ENCODE results near the gene UNK. TPM values are rescaled to one million over a fixed set of nuclear protein-coding genes. Genes with fewer than 3 reads are reported as not detected.
"Not testable (repeated sequence)": the region's sequence is repeated elsewhere in the genome, so short reads cannot be mapped to it uniquely, and the experiment has no call there.

Gene UNK
- polyA plus RNA-seq, 1 donor, result 30.9 TPM

- no peak for DNase-seq
These were observed 69.6 kb downstream of the UNK start for GRCh38 chr17:75854101-75854748.

GRCh38 chr17:75854881-75855309 is 70.3 kb downstream of the UNK start:
- no peak for DNase-seq

GRCh38 chr17:75855310-75856061 is 70.9 kb downstream of the UNK start, which contains the start of gene WBP2:
TSS of gene WBP2 (minus strand) at chr17:75855335. CDS start at chr17:75855297, 38 bp downstream.
- peak; percentile 100 for DNase-seq

GRCh38 chr17:75856062-75856756 is 71.6 kb downstream of the UNK start:
- DNase-seq, result no peak

GRCh38 chr17:75859358-75859757 is 74.8 kb downstream of the UNK start:
- not testable (repeated sequence) for DNase-seq

GRCh38 chr17:75861927-75862317 is 77.3 kb downstream of the UNK start:
- DNase-seq, result no peak

GRCh38 chr17:75864448-75864871 is 79.9 kb downstream of the UNK start:
- peak; percentile 67 for DNase-seq

GRCh38 chr17:75864887-75865286 is 80.3 kb downstream of the UNK start:
- DNase-seq, result not testable (repeated sequence)

- not testable (repeated sequence) for DNase-seq
These were observed 81.0 kb downstream of the UNK start for GRCh38 chr17:75865404-75866188.

- DNase-seq, result not testable (repeated sequence)
These were observed 84.2 kb downstream of the UNK start for GRCh38 chr17:75868730-75869281.

- peak; percentile 51 for DNase-seq
These were observed 84.9 kb downstream of the UNK start for GRCh38 chr17:75869282-75870141.

- not testable (repeated sequence) for DNase-seq
These were observed 85.6 kb downstream of the UNK start for GRCh38 chr17:75870228-75870627.

GRCh38 chr17:75872434-75873351 is 88.1 kb downstream of the UNK start:
- no peak for DNase-seq

GRCh38 chr17:75873587-75874322 is 89.1 kb downstream of the UNK start:
- DNase-seq, result no peak

- DNase-seq, result no peak
These were observed 89.9 kb downstream of the UNK start for GRCh38 chr17:75874323-75875181.
